GM12872 (cell line): ENCODE data around the gene HAPLN2.

ENCODE experiments used
- TF ChIP-seq, protein P1 (sequence below): IDR thresholded peaks from 3 replicates; pipeline ENCODE4 v1.5.1; 2011; ENCODE audit warnings: low read depth, mild to moderate bottlenecking, low read length, moderate library complexity; ENCODE audit not compliant: insufficient read depth

HAPLN2 gene

GRCh38 chr1:156579472-156579871 is 39.7 kb upstream of the HAPLN2 start, which contains the start of gene TTC24:
TTC24 (plus strand) TSS chr1:156579723; CDS start chr1:156581365, 1,642 bp downstream.
- TF ChIP-seq, protein P1, sequence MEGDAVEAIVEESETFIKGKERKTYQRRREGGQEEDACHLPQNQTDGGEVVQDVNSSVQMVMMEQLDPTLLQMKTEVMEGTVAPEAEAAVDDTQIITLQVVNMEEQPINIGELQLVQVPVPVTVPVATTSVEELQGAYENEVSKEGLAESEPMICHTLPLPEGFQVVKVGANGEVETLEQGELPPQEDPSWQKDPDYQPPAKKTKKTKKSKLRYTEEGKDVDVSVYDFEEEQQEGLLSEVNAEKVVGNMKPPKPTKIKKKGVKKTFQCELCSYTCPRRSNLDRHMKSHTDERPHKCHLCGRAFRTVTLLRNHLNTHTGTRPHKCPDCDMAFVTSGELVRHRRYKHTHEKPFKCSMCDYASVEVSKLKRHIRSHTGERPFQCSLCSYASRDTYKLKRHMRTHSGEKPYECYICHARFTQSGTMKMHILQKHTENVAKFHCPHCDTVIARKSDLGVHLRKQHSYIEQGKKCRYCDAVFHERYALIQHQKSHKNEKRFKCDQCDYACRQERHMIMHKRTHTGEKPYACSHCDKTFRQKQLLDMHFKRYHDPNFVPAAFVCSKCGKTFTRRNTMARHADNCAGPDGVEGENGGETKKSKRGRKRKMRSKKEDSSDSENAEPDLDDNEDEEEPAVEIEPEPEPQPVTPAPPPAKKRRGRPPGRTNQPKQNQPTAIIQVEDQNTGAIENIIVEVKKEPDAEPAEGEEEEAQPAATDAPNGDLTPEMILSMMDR = no peak

- TF ChIP-seq, protein P1 = no peak
Measured at GRCh38 chr1:156581661-156582387, 37.4 kb upstream of the HAPLN2 start.

- TF ChIP-seq, protein P1 = 0 out of 3 replicates have a peak, but pooled peaks have one; percentile 25
Measured at GRCh38 chr1:156582388-156583017, 36.7 kb upstream of the HAPLN2 start.

GRCh38 chr1:156583821-156584622 is 35.2 kb upstream of the HAPLN2 start:
- TF ChIP-seq, protein P1 = peak; percentile 95

DNA sequence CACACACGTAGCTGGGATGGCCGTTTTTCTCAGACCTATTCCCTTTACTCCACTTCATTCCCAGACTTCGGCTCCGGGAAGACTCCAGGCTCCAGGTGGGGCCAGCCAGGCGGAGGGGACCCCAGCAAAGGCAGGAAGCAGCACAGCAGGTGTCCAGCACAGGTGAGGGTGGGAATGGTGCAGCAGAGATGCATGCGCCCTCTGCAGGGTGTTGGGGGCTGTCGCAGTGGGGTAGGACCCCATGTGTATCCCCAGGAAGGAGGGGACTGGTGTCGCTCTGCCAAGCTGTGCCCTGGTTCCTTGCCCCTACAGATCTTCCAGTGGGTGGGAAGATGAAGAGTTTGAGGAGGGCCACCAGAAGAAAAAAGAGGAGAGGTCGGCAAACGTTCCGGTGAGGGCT is 34.4 kb upstream of the HAPLN2 start:
- TF ChIP-seq, protein P1 = peak; percentile 70

- TF ChIP-seq, protein P1 = no peak
Measured at GRCh38 chr1:156586323-156586722, 32.9 kb upstream of the HAPLN2 start.

- TF ChIP-seq, protein P1 = no peak
Measured at GRCh38 chr1:156586892-156587477, 32.2 kb upstream of the HAPLN2 start.
